ENCODE data around the gene FAM120A.
"Not testable (repeated sequence)": the region's sequence is repeated elsewhere in the genome, so short reads cannot be mapped to it uniquely, and the experiment has no call there.

FAM120A gene

GRCh38 chr9:93450945-93451815 lies at the start of gene FAM120A:
Gene FAM120A (plus strand): TSS chr9:93451685. CDS start chr9:93451916, 231 bp downstream.
- peak; percentile 31 to 36 for DNase-seq (ENCODE audit: low read depth in 2 of 2)

DNA sequence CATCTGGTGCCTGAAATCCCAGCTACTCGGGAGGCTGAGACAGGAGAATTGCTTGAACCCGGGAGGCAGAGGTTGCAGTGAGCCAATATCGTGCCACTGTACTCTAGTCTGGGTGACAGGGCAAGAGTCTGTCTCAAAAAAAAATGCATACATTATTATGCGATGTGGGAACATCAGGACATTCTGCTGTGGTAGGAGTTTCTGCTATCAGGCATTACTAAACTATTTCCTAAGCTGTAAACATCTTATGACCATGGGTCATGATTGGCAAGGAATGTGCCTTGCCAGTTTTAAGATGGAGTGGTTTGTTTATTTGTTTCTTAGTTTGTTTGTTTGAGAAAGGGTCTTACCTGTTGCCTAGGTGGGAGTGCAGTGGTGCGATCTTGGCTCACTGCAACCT lies 45.1 kb upstream of the FAM120A start:
- no peak for DNase-seq (ENCODE audit: low read depth in 2 of 2)

DNA sequence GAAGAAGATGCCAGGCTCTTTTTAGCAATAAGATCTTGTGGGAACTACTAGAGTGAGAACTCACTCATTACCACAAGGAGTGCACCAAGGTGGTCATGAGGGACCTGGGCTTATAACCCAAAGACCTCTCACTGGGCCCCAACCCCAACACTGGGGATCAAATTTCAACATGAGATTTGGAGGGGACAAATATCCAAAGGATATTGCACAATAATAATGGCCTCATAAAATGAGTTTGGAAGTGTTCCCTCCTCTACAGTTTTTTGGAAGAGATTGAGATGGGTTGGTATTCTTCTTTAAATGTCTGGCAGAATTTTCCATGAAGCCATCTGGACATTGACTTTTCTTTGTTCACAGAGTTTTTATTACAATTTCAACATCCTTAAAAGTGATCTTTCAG lies 38.0 kb upstream of the FAM120A start:
- DNase-seq (ENCODE audit: low read depth in 2 of 2), result no peak

DNA sequence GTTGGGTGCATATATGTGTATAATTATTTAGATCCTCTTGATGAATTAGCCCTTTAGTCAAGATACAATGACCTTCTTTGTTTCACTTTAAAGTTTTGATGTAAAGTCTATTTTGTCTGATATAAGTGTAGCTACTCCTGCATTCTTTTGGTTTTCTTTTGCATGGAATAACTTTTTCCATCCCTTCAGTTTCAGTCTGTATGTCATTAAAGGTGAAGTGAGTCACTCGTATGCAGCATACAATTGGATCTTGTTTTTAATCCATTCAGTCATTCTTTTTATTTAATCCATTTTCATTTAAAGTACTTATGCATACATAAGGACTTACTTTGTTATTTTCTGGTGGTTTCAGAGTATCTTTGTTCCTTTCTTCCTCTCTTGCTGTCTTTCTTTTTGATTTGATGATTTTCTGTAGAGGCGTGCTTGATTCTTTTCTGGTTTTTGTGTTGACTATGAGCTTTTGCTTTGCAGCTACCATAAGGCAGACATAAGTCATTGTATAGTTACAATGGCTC lies 36.3 kb upstream of the FAM120A start:
- no peak for DNase-seq (ENCODE audit: low read depth in 2 of 2)

DNA sequence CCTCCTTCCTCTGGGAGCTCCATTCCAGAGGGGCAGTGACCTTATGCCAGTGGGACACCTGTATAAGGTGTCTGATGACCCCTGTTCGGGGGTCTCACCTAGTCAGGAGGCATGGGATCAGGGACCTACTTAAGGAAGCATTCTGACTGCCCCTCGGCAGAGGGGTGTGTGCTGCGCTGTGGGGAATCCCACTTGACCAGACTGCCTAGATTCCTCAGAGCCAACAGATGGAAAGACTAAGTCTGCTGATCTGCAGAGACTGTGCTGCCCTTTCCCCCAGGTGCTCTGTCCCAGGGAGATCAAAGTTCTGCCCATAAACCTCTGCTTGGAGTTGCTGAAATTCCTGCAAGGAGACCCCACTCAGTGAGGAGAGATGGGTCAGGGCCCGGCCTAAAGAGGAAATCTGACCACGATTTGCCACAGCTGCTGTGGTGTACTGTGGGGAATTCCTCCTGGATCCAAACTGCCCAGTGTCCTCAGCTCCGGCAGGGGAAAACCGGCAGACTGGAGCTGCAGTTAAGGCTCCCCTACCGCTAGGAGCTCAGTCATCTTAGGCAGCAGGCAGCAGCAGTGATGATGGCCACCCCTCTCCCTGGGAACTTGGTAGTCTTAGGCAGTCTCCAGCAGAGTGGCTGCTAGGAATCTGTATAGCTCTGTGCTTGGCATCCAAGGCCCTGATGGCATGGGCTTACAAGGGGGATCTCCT lies 34.8 kb upstream of the FAM120A start:
- DNase-seq (ENCODE audit: low read depth in 2 of 2), result no peak

GRCh38 chr9:93417538-93417937 lies 33.9 kb upstream of the FAM120A start:
- DNase-seq (ENCODE audit: low read depth in 2 of 2), result no peak

- no peak for DNase-seq (ENCODE audit: low read depth in 2 of 2)
These were observed 32.5 kb upstream of the FAM120A start for GRCh38 chr9:93419023-93419422.

- no peak for DNase-seq (ENCODE audit: low read depth in 2 of 2)
These were observed 28.4 kb upstream of the FAM120A start for GRCh38 chr9:93422977-93423616.

GRCh38 chr9:93427655-93428379 lies 23.7 kb upstream of the FAM120A start:
- DNase-seq (ENCODE audit: low read depth in 2 of 2), result no peak

- no peak for DNase-seq (ENCODE audit: low read depth in 2 of 2)
These were observed 19.9 kb upstream of the FAM120A start for GRCh38 chr9:93431539-93432105.

DNA sequence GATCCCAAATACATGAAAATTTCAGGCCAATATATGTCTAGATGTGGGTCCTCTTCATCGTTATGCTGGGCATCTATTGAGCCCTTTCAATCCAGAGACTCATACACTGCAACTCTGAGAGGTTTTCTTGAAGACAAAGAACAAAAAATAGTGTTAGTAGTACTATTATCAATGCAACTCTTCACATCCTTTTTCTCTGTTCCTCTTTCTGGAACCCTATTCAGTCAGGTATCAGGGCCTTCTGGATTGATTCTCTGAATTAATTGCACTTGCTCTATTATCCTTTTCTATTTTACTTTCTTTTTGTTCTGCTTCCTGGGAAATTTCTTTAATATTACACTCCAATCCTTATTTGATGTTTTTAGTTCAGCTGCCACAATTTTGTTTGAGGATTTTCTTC lies 18.5 kb upstream of the FAM120A start:
- no peak for DNase-seq (ENCODE audit: low read depth in 2 of 2)

- no peak for DNase-seq (ENCODE audit: low read depth in 2 of 2)
These were observed 17.4 kb upstream of the FAM120A start for GRCh38 chr9:93434056-93434455.

DNA sequence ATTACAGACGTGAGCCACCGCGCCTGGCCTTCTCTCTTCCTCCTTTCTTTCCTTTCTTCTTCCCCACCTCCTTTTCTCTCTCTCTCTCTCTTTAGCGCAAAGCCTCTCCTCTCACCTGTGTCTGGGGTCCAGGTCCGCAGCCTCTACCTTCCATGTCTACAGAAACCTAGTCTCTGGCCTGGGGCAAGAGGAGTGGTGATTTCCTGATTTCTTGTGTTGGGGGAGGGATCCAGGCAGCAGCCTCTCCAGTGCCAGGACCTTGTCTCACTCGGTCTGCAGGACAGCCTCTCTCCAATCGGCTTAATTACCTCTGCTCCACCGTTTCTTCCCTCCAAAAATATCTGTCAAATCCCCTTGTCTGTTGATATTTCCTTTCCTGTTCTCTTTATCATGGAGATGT lies 16.1 kb upstream of the FAM120A start:
- DNase-seq (ENCODE audit: low read depth in 2 of 2), result no peak

- DNase-seq (ENCODE audit: low read depth in 2 of 2), result no peak
These were observed 15.3 kb upstream of the FAM120A start for GRCh38 chr9:93436218-93436617.

DNA sequence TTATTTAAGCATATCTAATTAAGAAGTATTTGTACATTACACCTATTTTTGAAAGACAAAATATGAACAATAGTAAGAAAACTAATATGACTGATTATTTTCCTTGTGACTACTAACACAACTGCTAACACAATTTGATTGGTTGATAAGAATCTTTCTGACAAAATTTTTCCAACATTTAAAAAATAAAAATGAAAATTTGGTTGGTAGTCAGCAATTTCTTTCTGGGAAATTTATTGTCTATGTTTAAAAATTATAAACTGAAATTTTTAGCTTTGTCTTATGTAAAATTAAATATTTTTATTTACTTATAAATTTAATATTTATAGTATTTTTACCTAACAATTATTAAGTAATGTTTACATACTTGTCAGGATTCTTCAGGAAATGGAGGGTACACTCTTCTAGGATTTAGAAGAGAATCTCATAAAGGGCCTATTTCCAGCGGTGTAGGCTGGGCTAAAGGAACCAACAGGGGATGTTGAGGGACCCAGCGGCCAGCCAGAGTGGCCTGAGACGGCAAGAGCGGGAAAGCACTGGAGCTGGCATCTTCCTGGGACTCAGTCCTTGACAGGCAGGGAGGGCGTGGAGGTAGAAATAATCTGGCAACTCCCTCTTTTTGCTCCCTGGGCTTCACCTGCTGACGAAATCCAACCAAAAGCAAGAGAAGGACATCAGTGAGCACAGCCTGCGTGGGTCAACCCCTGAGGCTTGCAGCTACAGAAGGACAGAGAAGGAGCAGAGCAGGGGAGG lies 14.7 kb upstream of the FAM120A start:
- no peak for DNase-seq (ENCODE audit: low read depth in 2 of 2)

GRCh38 chr9:93437996-93438395 lies 13.5 kb upstream of the FAM120A start:
- no peak for DNase-seq (ENCODE audit: low read depth in 2 of 2)

DNA sequence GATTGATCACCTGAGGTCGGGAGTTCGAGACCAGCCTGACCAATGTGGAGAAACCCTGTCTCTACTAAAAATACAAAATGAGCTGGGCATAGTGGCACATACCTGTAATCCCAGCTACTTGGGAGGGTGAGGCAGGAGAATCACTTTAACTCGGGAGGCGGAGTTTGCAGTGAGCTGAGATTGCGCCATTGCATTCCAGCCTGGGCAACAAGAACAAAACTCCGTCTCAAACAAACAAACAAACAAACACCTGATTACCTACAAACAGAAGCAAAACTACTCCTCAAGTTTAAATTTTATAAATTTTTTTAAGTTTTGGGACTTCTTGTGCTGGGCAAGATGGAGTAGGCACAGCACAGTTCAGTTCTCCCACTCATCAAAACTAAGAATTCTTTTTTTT lies 12.2 kb upstream of the FAM120A start:
- not testable (repeated sequence) for DNase-seq (ENCODE audit: low read depth in 2 of 2)

GRCh38 chr9:93440896-93441580 lies 10.4 kb upstream of the FAM120A start:
- DNase-seq (ENCODE audit: low read depth in 2 of 2), result no peak

GRCh38 chr9:93446073-93446472 lies 5.4 kb upstream of the FAM120A start:
- DNase-seq (ENCODE audit: low read depth in 2 of 2), result no peak

- DNase-seq (ENCODE audit: low read depth in 2 of 2), result no peak
These were observed 3.8 kb upstream of the FAM120A start for GRCh38 chr9:93447655-93448054.

Data from stimulated activated CD8-positive, alpha-beta memory T cell treated with anti-CD3 and anti-CD28 coated beads, Interleukin-7, amount 100 ng/mL, for 1 hour (primary cell).